Parathyroid adenoma (tissue), 2 donors: ENCODE measurements around the gene CELSR1.

Experiments
- H2AFZ ChIP-seq: fragments of 300-600 bp; sonication (generic); one replicate; pipeline ENCODE4 v1.7.0; 2017; ENCODE audit warnings: antibody characterized with exemption, mild to moderate bottlenecking
- H3K27ac ChIP-seq: fragments of 300-600 bp; sonication (generic); one replicate; pipeline ENCODE4 v1.7.0; 2017
- H3K27me3 ChIP-seq: fragments of 300-600 bp; sonication (generic); one replicate; pipeline ENCODE4 v1.7.0; 2017; ENCODE audit warnings: low read length; ENCODE audit not compliant: control insufficient read depth, insufficient read depth
- H3K36me3 ChIP-seq: fragments of 300-600 bp; sonication (generic); one replicate; pipeline ENCODE4 v1.7.0; 2017; ENCODE audit warnings: low read length; ENCODE audit not compliant: control insufficient read depth, insufficient read depth
- H3K4me1 ChIP-seq: fragments of 300-600 bp; sonication (generic); one replicate; pipeline ENCODE4 v1.7.0; 2017; ENCODE audit warnings: control low read depth
- H3K4me2 ChIP-seq: fragments of 300-600 bp; sonication (generic); one replicate; pipeline ENCODE4 v1.7.0; 2017; ENCODE audit warnings: low read length
- H3K4me3 ChIP-seq: fragments of 300-600 bp; sonication (generic); one replicate; pipeline ENCODE4 v1.7.0; 2017; ENCODE audit warnings: low read depth, low read length
- H3K79me2 ChIP-seq: fragments of 300-600 bp; sonication (generic); one replicate; pipeline ENCODE4 v1.7.0; 2017; ENCODE audit warnings: control low read depth
- H3K9ac ChIP-seq: fragments of 300-600 bp; sonication (generic); one replicate; pipeline ENCODE4 v1.7.0; 2017; ENCODE audit warnings: mild to moderate bottlenecking
- H3K9me3 ChIP-seq: fragments of 300-600 bp; sonication (generic); one replicate; pipeline ENCODE4 v1.7.0; 2017; ENCODE audit warnings: low read length; ENCODE audit not compliant: control insufficient read depth
- TF ChIP-seq, protein P1 (sequence below): fragments of 300-600 bp; sonication (generic); IDR thresholded peaks from one replicate; pipeline ENCODE4 v1.7.0; 2017; ENCODE audit warnings: antibody characterized with exemption, mild to moderate bottlenecking
- donor health status: primary hyperparathyroidism.

The CELSR1 gene

DNA sequence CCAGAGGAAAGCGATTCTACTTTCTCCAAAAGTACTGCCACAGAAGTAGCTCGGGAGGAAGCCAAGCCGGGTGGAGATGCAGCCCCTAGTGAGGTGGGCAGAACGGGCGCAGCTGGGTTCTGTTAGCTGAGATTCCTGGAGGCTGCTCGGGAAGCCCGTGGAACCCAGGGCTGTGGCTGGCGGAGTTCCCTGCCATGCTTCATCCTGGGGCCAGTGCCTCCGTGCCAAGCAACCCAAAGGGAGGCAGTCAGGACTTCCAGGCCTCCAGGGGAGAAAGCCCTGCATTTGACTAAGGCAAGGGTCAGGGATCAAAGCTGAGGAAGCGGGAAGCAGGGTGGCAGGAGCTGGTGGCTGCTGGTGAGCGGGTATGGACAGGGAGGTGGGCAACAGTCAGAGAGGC lies 208.6 kb downstream of the CELSR1 start:
- H3K4me1 ChIP-seq, result no peaks in the 10 kb centered on the region
- H3K36me3 ChIP-seq, result no peaks in the 10 kb centered on the region
- no peak overlapping the region for H3K9ac ChIP-seq
- H3K27ac ChIP-seq, result no peak overlapping the region
- no peak overlapping the region for H3K4me3 ChIP-seq
- H3K27me3 ChIP-seq, result no peaks in the 10 kb centered on the region
- H2AFZ ChIP-seq, result no peak overlapping the region
- no peaks in the 10 kb centered on the region for H3K79me2 ChIP-seq
- H3K4me2 ChIP-seq, result no peak overlapping the region
- TF ChIP-seq, protein P1, sequence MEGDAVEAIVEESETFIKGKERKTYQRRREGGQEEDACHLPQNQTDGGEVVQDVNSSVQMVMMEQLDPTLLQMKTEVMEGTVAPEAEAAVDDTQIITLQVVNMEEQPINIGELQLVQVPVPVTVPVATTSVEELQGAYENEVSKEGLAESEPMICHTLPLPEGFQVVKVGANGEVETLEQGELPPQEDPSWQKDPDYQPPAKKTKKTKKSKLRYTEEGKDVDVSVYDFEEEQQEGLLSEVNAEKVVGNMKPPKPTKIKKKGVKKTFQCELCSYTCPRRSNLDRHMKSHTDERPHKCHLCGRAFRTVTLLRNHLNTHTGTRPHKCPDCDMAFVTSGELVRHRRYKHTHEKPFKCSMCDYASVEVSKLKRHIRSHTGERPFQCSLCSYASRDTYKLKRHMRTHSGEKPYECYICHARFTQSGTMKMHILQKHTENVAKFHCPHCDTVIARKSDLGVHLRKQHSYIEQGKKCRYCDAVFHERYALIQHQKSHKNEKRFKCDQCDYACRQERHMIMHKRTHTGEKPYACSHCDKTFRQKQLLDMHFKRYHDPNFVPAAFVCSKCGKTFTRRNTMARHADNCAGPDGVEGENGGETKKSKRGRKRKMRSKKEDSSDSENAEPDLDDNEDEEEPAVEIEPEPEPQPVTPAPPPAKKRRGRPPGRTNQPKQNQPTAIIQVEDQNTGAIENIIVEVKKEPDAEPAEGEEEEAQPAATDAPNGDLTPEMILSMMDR, result no peak
- H3K9me3 ChIP-seq, result no peaks in the 10 kb centered on the region

DNA sequence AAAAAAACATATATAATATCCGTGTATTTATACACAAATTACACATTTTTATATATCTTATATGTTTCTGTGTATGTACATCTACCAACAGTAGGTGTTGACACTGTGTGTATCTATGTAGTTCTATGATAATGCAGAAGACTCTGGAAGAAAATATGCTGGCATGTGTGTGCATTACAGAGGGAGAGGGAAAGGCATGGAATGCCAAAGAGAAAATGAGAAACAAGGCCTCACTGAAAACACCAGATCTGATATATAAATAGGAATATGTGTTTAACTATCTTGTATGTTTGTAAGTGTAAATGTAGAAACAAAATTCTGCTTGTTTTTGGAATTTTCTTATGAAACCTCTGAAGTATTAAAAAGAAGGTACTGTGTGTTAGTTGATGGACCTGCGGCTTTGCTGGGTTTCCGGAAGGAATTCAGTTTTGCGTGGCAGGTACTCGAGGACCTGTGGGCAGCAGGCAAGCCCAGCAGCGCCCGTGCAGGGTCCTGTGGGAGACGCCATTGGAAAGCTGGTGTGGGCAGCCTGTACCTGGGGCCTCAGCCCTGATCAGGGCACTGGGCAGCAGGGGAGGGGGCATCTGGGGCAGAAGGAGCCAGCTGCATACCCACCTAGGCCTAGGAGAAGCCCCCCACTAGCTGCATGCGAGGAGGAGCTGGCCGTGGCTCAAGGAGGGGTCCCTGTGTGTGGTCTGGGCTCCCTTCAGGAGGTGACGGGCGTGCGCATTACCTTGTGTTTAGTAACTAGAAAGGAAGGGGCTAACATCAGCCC lies 209.5 kb downstream of the CELSR1 start:
- Histone ChIP-seq H3K9ac (no peak overlapping the region), H3K4me1 (no peaks in the 10 kb centered on the region), H3K27me3 (no peaks in the 10 kb centered on the region), H2AFZ (no peak overlapping the region), H3K9me3 (no peaks in the 10 kb centered on the region), H3K79me2 (no peaks in the 10 kb centered on the region), H3K36me3 (no peaks in the 10 kb centered on the region), H3K27ac (no peak overlapping the region), H3K4me2 (no peak overlapping the region), H3K4me3 (no peak overlapping the region)
- TF ChIP-seq, protein P1, result no peak

- no peaks in the 10 kb centered on the region for H3K27me3 ChIP-seq
- H3K36me3 ChIP-seq, result no peaks in the 10 kb centered on the region
- no peak overlapping the region for H3K4me2 ChIP-seq
- TF ChIP-seq, protein P1, result no peak
- no peaks in the 10 kb centered on the region for H3K79me2 ChIP-seq
- no peak overlapping the region for H3K4me3 ChIP-seq
- no peak overlapping the region for H2AFZ ChIP-seq
- H3K9me3 ChIP-seq, result no peaks in the 10 kb centered on the region
- no peak overlapping the region for H3K27ac ChIP-seq
- no peak overlapping the region for H3K9ac ChIP-seq
- H3K4me1 ChIP-seq, result no peaks in the 10 kb centered on the region
Observed at GRCh38 chr22:46326066-46326680, 211.2 kb downstream of the CELSR1 start.

DNA sequence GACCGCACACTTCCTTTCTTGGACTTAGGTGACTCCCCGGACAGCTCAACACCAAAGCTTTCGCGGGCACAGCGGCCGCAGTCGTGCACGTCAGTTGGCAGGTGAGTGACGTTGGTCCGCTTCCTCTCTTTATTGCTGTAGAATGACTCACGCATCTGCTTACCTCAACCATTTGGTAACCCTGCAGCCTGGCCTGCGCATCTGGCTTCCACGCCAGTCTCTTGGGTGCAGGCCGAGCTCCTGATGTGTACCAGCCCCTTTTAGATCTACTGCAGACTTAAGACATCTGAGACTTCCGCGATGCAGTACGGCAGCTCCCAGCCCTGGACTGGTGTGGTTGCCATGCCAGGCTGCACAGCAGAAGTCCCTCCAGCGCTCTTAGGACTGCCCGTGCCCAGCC lies 214.3 kb downstream of the CELSR1 start:
- H3K4me1 ChIP-seq, result no peaks in the 10 kb centered on the region
- no peaks in the 10 kb centered on the region for H3K36me3 ChIP-seq
- no peaks in the 10 kb centered on the region for H3K9me3 ChIP-seq
- H3K79me2 ChIP-seq, result no peaks in the 10 kb centered on the region
- no peak overlapping the region for H3K9ac ChIP-seq
- H2AFZ ChIP-seq, result no peak overlapping the region
- no peak overlapping the region for H3K4me2 ChIP-seq
- H3K27me3 ChIP-seq, result no peaks in the 10 kb centered on the region
- TF ChIP-seq, protein P1, result no peak
- H3K27ac ChIP-seq, result no peak overlapping the region
- H3K4me3 ChIP-seq, result no peak overlapping the region
